Measurements from ENCODE around the gene ENPP7.

The ENPP7 gene

GRCh38 chr17:79778504-79779083, 47.9 kb downstream of the ENPP7 start:
- DNase-seq (ENCODE audit: low spot score) = no peak

GRCh38 chr17:79779084-79779529, 48.4 kb downstream of the ENPP7 start:
- DNase-seq (ENCODE audit: low spot score) = no peak

GRCh38 chr17:79779661-79780365, 49.1 kb downstream of the ENPP7 start:
- no peak for DNase-seq (ENCODE audit: low spot score)

GRCh38 chr17:79781012-79781650, 50.4 kb downstream of the ENPP7 start:
- DNase-seq (ENCODE audit: low spot score) = no peak

- DNase-seq (ENCODE audit: low spot score) = no peak
Measured at GRCh38 chr17:79781736-79782575, 51.2 kb downstream of the ENPP7 start.

- DNase-seq (ENCODE audit: low spot score) = no peak
Measured at GRCh38 chr17:79783891-79784290, 53.1 kb downstream of the ENPP7 start.

GRCh38 chr17:79784353-79785016, 53.7 kb downstream of the ENPP7 start:
- no peak for DNase-seq (ENCODE audit: low spot score)

- no peak for DNase-seq (ENCODE audit: low spot score)
Measured at GRCh38 chr17:79785017-79785899, 54.5 kb downstream of the ENPP7 start.

- no peak for DNase-seq (ENCODE audit: low spot score)
Measured at GRCh38 chr17:79785900-79786810, 55.4 kb downstream of the ENPP7 start.

GRCh38 chr17:79786930-79787643, 56.3 kb downstream of the ENPP7 start:
- no peak for DNase-seq (ENCODE audit: low spot score)

GRCh38 chr17:79788455-79788854, 57.7 kb downstream of the ENPP7 start:
- DNase-seq (ENCODE audit: low spot score) = no peak

GRCh38 chr17:79788989-79789942, 58.5 kb downstream of the ENPP7 start:
- DNase-seq (ENCODE audit: low spot score) = no peak

GRCh38 chr17:79789943-79790804, 59.4 kb downstream of the ENPP7 start:
- DNase-seq (ENCODE audit: low spot score) = peak; percentile 69

GRCh38 chr17:79790805-79791734, 60.3 kb downstream of the ENPP7 start:
- no peak for DNase-seq (ENCODE audit: low spot score)

- no peak for DNase-seq (ENCODE audit: low spot score)
Measured at GRCh38 chr17:79791735-79792161, 61.0 kb downstream of the ENPP7 start.

Data from AG08395 (cell line).